Measurements from ENCODE around the gene DPF1. TPM values are rescaled to one million over a fixed set of nuclear protein-coding genes. Genes with fewer than 3 reads are reported as not detected.
A peak's percentile ranks its signal among the peaks of the same experiment; 100 is the strongest.

The DPF1 gene
- total and polyA plus RNA-seq, 12 donors: 0.17 to 1.3 (median 0.67) TPM; not detected in 5

DNA sequence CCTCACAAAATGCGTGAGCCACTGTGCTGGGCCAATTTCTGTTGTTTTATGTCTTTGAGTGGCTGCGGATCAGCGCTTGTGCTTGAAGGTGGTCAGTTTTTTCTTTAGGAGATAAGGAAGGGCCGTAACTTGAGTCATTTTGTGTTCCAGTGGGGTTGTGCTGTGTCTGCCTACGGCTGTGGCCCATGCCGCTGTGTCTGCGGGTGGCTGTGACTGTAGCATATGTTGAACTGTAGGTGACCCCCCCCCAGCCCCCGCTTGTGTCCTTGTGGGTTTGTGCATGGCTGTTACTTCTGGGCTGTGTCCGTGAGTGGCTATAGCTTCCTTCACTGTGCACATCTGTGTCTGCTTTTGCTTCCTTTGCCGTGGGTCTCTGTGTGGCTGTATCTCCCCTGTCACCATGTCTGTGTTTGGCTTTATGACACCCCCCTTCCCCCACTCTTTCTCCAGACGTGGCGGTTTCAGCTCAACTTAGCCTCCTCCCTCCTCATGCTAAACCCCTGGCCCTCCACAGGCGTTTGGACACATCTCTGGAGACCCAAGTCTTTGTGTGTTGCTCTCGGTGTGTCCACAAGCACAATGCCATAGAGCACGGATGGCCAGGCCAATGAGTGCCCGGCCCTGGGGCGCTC lies 31.5 kb upstream of the DPF1 start:
- Histone ChIP-seq H3K9me3 (replicated peaks in 1 of 3) (no peaks in the 10 kb centered on the region), H3K27ac (peak overlapping the region; percentile 18 to 87 (median 77)), H3K36me3 (replicated peaks in 1 of 2) (no peaks in the 10 kb centered on the region), H3K4me1 (replicated peaks in 1 of 2) (peaks cover 47 to 59% of the 10 kb centered on the region in 2 donors), H3K27me3 (no peaks in the 10 kb centered on the region), H3K4me3 (peak overlapping the region in 3 of 4 donors; percentile 10 to 50 (median 44))
- WGBS, 4 donors: 16 to 33% (median 22%) methylated on average over 14 to 17 of the region's 17 CpGs
- TF ChIP-seq CTCF (IDR thresholded peaks at IDR 0.05): no peak
- peak in 1 of 2 donors; percentile 37 for TF ChIP-seq POLR2A (IDR thresholded peaks at IDR 0.05)
- intact Hi-C loops (cut with DNase I): no loop called here
- DNase-seq: peak in 6 of 7 donors; percentile 53 to 88 (median 70)

GRCh38 chr19:38253788-38254187 lies 29.8 kb upstream of the DPF1 start:
- peak overlapping the region in 1 of 4 donors; percentile 35 for H3K4me3 ChIP-seq
- intact Hi-C loops (cut with DNase I): loop anchor here in 1 of 2 donors (5.0 kb wide), 1 partner anchor 74 kb away; no protein-coding TSS in a partner anchor
- H3K27ac ChIP-seq: peak overlapping the region; percentile 46 to 91 (median 74)

GRCh38 chr19:38252941-38253691 lies 29.1 kb upstream of the DPF1 start:
- Histone ChIP-seq H3K36me3 (replicated peaks in 1 of 2) (no peaks in the 10 kb centered on the region), H3K27ac (peak overlapping the region; percentile 46 to 91 (median 74)), H3K27me3 (no peaks in the 10 kb centered on the region), H3K9me3 (replicated peaks in 1 of 3) (no peaks in the 10 kb centered on the region), H3K4me1 (replicated peaks in 1 of 2) (peaks cover 57 to 73% of the 10 kb centered on the region in 2 donors), H3K4me3 (peak overlapping the region in 1 of 4 donors; percentile 35)
- DNase-seq: peak in 6 of 7 donors; percentile 32 to 66 (median 46)
- TF ChIP-seq POLR2A (IDR thresholded peaks at IDR 0.05) (peak in 1 of 2 donors; percentile 19), CTCF (IDR thresholded peaks at IDR 0.05) (no peak)
- WGBS, 4 donors: 27 to 40% (median 31%) methylated on average over 2 to 21 of the region's 21 CpGs
- intact Hi-C loops (cut with DNase I): loop anchor here in 1 of 2 donors (5.0 kb wide), 1 partner anchor 74 kb away; no protein-coding TSS in a partner anchor

More at GRCh38 chr19:38253788-38254187, 29.8 kb upstream of the DPF1 start:
- no peak for DNase-seq
- whole genome bisulfite sequencing, 4 donors: 71 to 100% (median 89%) methylated on average over 2 to 5 of the region's 5 CpGs
- no peaks in the 10 kb centered on the region for H3K9me3 ChIP-seq (replicated peaks in 1 of 3)
- no peaks in the 10 kb centered on the region for H3K27me3 ChIP-seq
- TF ChIP-seq CTCF (IDR thresholded peaks at IDR 0.05) (no peak), POLR2A (IDR thresholded peaks at IDR 0.05) (no peak)
- H3K4me1 ChIP-seq (replicated peaks in 1 of 2): peaks cover 53 to 70% of the 10 kb centered on the region in 2 donors
- no peaks in the 10 kb centered on the region for H3K36me3 ChIP-seq (replicated peaks in 1 of 2)

DNA sequence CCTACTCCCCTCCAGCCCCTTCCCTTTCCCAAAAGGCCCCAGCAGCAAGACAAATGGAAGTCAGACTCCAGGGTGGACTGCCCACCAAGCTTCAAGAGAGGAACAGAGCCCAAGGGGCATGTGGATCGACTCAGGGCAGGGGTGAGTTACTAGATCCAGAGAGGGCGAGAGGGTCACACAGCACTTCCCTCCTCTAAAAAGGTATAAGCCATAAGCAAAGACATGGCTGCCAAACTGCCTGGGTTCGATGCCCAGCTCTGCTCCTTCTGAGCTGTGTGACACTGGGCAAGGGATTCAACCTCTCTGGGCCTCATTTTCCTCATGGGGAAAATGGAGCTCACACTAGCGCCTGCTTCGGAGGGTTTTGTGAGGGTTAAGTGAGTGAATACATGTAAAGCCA lies 28.4 kb upstream of the DPF1 start:
- intact Hi-C loops (cut with DNase I): loop anchor here in 1 of 2 donors (5.0 kb wide), 1 partner anchor 75 kb away; no protein-coding TSS in a partner anchor
- Histone ChIP-seq H3K27ac (peak overlapping the region; percentile 25 to 91 (median 74)), H3K4me3 (peak overlapping the region in 1 of 4 donors; percentile 35), H3K4me1 (replicated peaks in 1 of 2) (peaks cover 62 to 80% of the 10 kb centered on the region in 2 donors), H3K9me3 (replicated peaks in 1 of 3) (no peaks in the 10 kb centered on the region), H3K36me3 (replicated peaks in 1 of 2) (no peaks in the 10 kb centered on the region), H3K27me3 (no peaks in the 10 kb centered on the region)
- TF ChIP-seq CTCF (IDR thresholded peaks at IDR 0.05): no peak
- TF ChIP-seq POLR2A (IDR thresholded peaks at IDR 0.05): no peak
- 80 to 97% (median 90%) methylated on average over 5 of the region's 5 CpGs for WGBS, 4 donors
- DNase-seq: no peak

Data from adrenal gland (tissue), 12 donors.